Stimulated activated CD4-positive, alpha-beta T cell treated with anti-CD3 and anti-CD28 coated beads, Interleukin-4, amount 100 ng/mL, for 24 hours (primary cell): Measurements from ENCODE around the gene SYNDIG1.

ENCODE experiments used
- DNase-seq: peaks from one replicate; pipeline ENCODE4 v3.0.0-alpha.2; 2020

SYNDIG1 gene

DNA sequence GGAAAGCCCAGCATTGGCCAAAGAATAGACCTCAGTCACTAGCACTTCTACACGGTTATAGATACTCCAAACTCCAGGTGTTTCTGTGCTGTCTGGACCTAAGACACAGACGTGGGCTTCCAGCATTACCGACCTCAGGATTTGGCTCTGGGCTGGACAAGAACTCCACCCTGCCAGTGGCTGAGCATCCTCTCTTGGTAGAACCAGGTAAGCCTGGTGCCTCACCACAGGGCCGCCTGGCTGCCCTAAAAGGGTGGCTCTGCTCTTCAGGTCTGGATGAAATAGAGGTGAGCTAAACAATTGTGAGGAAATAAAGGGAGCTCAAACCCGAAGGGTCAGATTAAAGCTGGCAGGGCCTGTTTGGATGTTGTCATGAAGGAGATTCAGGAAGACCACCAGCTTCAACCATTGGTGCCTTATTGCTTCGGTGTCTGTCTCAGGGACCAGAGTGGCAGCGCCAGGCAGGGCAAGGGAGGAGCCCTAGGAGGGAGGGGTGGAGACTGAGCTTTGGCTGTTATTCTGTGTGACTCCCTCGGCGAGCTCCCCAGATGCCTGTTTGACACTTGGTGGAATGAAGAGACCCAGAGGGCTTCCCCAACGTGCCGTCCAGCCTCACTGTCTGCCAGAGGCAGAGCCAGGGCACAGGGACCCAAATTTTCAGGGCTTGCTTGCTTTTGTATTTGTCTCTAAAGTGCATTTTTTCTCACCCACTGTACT lies 8.6 kb downstream of the SYNDIG1 start:
- DNase-seq: no peak

GRCh38 chr20:24478584-24478983 lies 9.2 kb downstream of the SYNDIG1 start:
- DNase-seq: no peak

DNA sequence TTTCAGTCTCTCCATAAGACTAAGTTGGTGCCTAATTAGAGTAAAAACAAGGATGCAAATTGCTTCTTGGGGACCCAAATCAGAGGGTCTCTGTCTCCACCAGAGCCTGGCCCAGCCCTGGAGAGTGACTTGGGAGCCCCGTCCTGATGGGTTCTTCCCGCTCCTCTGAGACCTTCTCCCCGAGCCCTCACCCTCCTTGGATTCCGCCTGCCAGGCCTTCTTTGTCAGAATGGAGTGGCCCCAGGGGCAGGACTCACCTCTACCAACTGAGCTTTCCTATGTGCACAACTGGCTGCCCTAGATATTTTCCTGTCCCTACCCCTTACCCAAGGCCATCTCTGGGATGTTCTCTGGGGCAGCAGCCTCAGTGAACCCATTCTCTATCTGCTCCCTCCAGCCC lies 9.7 kb downstream of the SYNDIG1 start:
- DNase-seq: no peak

GRCh38 chr20:24479595-24479994 lies 10.2 kb downstream of the SYNDIG1 start:
- DNase-seq: no peak

DNA sequence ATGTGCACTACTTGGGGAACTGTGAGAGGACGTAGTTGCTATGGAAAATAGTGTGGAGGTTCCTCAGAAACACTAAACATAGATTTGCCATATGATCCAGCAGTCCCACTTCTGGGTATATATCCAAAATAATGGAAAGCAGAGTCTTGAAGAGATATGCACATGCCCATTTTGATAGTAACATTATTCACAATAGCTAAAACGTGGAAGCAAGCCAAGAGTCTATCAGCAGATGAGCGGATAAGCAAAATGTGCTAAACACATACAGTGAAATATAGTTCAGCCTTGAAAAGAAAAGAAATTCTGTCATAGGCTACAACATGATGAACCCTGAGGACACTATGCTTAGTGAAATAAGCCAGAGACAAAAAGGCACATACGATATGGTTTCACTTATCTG lies 11.1 kb downstream of the SYNDIG1 start:
- DNase-seq: no peak

DNA sequence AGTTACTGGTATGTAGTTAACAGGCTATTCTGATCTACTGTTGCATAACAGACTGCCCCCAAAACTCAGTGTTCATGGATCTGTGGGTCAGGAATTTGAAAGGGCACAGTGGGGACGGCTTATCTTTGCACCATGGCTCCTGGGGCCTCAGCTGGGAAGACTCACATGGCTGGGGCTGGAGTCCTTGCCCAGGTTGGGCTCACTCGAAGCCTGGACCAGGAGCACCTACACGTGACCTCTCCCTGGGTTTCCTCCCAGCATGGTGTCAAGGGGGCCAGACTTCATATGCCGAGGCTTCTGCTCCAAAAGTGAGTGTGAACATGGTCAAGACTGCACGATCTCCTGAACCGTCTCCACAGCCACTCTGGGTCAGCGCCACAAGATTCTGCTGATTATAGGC lies 11.7 kb downstream of the SYNDIG1 start:
- no peak for DNase-seq

DNA sequence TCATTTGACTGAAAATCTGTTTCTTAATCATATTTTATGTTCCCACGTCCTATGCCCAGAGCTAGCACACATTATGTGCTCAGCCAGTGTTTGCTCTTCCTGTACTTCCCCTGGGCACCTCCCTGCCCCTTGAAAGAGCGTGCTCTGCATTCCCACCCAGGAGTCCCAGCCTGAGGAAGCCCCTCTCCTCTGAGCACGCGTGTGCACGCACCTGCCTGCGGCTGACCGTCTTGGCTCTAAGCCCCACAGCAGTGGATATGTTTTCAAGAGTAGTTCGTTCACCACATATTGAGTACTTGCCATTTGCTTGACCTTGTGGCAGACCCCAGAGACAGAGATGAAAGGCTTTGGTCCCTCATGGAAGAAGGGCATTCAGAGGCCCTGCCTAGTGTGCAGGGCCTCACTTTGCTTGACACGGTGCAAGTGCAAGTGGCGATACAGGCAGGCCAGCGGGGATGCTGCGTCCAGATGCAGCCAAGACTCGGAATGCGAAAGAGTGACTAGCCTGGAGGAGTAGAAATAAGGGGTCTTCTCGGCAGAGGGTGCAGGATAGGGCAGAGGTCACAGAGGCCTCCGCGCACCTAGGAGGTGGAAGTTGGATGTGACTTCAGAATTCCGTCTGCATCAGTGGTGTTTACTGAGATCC lies 14.1 kb downstream of the SYNDIG1 start:
- no peak for DNase-seq

DNA sequence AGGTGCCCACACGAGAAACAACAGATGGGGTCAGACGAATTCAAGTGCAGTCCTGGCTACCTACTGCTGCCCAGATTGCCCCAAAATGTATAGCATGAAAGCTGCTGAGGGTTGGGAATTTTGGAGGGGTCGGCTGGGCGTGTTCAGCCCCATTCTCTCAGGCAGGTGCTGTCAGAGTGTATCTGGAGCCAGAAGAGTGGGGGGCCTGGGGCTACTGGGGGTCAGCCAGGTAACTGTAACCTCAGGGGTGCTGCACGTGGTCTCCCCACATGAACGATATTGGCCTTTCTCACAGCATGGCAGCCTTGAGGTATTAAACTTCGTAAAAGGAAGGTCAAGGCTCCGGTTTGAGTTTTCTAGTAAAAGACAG lies 14.6 kb downstream of the SYNDIG1 start:
- no peak for DNase-seq

GRCh38 chr20:24485981-24486380 lies 16.6 kb downstream of the SYNDIG1 start:
- no peak for DNase-seq

DNA sequence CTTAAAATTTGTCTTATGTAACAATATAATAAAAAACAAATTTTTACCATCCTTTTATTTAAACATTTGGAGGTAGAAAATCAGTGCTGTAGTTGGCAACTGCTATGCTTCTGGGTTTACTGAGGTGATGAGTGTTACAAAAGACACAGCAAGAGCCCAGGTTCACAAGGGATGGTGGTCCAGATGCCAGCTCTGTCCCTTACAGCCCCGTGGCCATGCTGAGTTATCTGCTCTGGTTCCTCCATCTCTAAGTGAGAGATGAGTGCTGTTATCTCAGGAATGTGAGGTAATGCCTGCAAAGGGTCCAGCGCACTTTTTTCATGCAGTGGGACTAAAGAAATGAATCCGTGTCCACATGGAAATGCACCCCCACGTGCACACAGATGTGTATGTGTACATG lies 17.8 kb downstream of the SYNDIG1 start:
- DNase-seq: no peak

DNA sequence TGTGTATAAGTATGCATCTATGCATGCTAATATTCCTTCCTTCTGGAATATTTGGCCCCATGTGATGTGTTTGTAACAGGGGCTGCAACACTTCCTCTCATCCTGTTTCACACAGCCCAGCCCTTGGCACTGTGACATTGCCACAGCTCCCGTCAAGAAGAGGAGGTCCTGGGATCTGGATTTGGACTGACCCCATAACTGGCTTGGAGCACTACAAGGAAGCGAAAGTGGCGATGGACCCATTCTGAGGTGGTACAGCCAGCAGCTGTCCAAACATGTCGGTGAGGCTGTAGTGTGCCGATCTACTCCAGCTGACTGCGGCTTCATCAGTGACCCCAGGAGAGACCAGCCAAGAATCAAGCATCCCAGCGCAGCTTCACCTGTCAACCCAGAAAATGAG lies 18.2 kb downstream of the SYNDIG1 start:
- DNase-seq: no peak

DNA sequence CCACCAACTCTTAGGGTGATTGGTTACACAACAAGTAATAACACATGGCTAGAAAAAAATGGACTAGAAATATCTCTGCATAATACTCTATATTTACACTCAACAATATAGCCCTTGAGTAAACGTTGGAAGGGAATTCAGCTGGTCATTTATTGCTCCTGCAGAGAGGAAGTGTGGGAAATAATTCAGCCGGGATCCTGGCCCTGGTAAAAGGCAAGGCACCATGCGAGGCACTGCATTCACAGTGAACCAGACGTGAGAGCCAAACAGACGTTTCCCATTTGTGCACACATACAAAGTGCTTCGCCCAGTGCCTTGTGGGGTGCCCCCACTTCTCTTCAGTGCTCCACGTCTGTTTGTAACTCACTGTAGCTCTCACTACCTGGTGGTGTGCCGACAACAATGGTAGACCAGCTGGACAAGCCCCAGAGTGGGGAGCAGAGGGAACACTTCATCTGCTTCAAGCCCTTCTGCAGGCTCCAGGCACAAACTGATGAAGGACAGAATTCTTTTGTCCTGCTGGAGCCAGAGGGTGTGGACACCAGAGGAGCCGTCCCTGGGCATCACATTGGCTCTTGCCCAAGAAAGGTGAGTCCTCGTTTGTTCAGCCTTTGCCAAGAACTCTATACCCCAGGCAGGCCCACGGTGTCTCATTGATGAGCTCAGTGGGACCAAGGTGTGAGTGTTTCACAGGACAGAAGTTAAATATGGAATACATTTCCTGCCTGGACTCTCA lies 18.8 kb downstream of the SYNDIG1 start:
- DNase-seq: no peak

DNA sequence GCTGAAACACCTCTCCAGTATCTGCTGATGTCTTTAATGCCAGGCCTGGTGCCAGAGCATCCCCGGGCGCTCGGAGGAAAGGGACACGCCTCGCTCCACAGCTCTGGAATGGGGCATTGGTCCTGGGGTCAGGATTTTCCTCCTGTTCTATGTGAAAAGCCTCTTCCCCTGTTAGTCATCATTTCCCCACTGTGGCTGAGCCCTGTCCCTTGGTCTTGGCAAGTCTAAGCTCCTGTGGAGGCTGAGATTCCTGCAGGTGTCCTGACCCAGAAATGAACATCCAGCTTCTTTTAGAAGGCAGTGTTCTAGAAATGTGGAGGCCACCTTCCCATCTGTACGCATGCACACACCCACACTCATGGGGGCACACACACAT lies 19.4 kb downstream of the SYNDIG1 start:
- no peak for DNase-seq

GRCh38 chr20:24489193-24489592 lies 19.8 kb downstream of the SYNDIG1 start:
- DNase-seq: no peak

DNA sequence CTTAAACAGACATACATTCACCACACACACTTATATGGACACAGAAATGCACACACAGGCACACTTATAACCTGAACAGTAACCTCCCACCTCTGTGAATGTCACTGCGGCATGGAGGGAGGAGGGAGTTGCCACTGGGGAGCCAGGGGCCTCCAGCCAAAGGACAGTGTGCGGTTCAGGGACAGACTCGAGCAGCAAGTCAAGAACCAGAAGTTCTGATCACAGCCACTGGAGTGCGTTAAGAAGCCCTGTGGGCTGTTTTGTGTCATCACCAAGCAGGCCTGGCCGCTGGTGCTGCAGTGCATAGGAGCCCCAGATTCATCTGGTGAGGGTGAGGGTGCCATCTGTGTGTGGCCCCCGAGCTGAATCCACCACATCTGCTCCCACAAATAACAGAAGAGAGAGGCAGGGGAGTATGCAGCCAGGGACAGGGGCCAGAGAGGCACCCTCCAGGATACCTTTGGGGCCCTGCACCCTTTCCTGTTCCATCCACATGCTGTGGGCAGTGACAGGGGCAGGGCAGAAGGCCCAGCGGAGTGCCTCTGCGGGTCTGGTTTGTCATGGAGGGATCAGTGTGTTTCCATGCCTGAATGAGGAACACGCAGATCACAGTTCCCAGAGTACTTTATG lies 20.3 kb downstream of the SYNDIG1 start:
- no peak for DNase-seq

- no peak for DNase-seq
These were observed 21.2 kb downstream of the SYNDIG1 start for GRCh38 chr20:24490598-24490997.

- DNase-seq: no peak
These were observed 21.8 kb downstream of the SYNDIG1 start for GRCh38 chr20:24491041-24491756.

- no peak for DNase-seq
These were observed 22.7 kb downstream of the SYNDIG1 start for GRCh38 chr20:24492031-24492607.

DNA sequence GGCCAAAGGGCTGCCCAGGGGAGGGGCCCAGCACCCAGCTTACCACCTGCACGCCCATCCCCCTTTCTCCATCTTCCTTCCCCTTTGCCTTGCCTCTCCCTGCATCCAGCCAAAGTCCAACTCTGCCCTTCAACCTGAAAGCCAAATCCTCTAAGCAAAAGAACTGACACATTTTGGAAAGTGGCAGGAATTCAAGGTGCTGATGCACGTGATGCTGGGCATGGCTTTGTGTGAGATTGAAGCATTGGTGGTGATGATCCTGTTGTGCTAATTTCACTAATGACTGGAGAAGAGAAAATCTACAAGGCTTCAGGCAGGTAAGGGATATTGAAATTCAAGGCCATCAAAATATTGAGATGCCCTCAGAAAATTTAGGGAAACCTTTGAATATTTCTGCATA lies 23.3 kb downstream of the SYNDIG1 start:
- DNase-seq: no peak

DNA sequence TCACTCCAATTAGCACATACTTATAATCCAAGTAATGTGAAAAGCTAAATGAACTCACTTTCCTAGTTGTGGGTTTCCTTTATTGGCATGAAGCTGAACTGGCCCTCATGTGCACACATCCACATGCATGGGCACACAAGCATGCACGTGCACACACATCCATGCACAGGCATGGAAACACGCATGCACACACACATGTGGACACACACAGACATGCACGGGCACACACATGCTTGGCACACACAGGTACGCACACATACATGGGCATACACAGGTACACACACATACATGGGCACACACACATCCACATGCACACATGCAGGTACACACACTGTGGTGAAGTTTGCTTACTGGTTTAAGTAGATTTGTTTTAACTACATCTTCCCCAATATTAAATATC lies 23.8 kb downstream of the SYNDIG1 start:
- DNase-seq: no peak

GRCh38 chr20:24493661-24494459 lies 24.4 kb downstream of the SYNDIG1 start:
- no peak for DNase-seq

- no peak for DNase-seq
These were observed 25.1 kb downstream of the SYNDIG1 start for GRCh38 chr20:24494460-24494920.
